ENCODE results near the gene MYEOV.

The MYEOV gene

DNA sequence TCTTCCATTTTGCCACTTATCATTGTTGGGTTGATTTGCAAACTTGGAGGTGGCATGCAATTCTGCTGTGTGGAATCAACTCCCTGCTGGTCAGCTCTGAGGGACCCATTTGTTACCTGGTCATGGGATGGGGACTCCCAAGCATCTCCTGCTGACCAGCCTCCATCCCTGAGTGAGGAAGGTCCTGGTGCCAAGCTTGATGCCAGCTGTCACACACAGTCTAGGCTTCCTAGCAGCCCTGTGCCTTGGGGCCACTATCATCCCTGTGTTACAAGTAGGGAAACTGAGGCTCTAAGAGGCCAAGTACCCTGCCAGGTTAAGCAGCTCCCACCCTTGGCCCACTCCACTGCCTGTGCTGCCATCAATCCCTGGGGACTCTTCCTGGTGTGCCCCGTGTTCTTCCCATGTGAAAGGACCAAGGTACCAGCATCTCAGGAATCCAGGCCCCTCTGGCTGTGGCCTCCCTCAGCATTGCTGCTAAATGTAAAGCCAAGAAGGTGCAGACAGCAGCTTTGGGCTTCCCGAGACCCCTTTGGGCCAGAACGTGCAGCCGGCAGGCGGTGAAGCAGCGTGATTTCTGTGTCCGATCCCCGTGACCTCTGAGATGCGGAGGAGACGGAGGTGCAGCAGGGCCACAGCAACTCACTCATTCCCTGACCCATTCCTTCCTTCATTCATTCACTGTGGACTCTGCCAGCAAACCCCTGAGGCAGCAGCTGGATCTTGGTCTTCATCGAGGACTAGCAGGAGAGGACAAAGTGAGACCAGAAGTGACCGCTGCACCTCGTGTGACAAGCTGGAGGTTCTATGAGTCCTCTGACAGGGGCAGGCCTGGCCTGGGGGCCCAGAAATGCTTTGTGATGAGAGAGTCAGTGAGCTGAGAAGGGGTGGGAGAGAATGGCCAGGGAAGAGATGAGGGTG lies 49.7 kb downstream of the MYEOV start:
- no peak for DNase-seq

DNA sequence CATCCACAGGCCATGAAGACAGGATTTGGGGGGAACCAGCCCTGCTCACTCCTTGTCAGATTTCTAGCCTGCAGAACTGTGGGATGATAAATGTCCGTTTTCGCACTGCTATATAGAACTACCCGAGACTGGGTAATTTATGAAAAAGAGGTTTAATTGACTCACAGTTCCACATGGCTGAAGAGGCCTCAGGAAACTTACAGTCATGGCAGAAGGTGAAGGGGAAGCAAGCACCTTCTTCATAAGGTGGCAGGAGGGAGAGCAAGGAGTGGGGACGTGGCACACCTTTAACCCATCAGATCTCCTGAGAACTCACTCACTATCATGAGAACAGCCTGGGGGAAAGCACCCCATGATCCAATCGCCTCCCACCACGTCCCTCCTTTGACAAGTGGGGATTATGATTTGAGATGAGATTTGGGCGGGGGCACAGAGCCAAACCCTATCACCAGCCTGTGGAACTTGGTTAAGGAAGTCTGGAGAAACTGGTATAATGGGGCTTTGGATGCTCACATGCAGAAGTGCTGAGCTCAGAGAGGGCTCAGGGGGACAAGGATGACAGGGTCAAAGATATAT lies 50.7 kb downstream of the MYEOV start:
- no peak for DNase-seq

Data from NCI-H774 (cell line).